ENCODE data around the gene MTLN. TPM values are rescaled to one million over a fixed set of nuclear protein-coding genes. Genes with fewer than 3 reads are reported as not detected.

MTLN gene
- total and polyA plus RNA-seq, 10 of the 15 experiments (the other 5 are each of a cell fraction or from before 2014, with no cell fraction given): 6.6 to 140 (median 60.4) TPM

DNA sequence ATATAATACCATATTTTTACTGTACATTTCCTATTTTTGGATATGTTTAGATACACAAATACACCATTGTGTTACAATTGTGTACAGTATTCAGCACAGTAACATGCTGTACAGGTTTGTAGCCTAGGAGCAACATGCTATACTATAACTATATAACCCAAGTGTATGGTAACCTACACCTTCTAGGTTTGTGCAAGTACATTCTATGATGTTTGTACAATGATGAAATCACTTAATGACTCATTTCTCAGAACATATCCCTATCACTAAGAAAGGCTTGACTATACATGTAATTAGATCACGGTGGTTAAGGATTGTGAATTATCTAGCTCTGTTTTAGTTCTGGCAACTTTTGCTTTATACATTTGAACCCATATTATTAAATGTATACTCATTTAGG is 38.8 kb downstream of the MTLN start (continued):
- TF ChIP-seq NFYA (IDR thresholded peaks at IDR 0.05; ENCODE audit: borderline replicate concordance, low read depth, low read length) (no peak), BHLHE40 (IDR thresholded peaks at IDR 0.05; ENCODE audit: borderline replicate concordance in 1 of 2, low read depth in 2 of 2, low read length in 1 of 2) (no peak), SIN3A (IDR thresholded peaks at IDR 0.05; ENCODE audit: low read depth, low read length) (no peak), STAT1 (conservative IDR thresholded peaks at IDR 0.05) (no peak)

DNA sequence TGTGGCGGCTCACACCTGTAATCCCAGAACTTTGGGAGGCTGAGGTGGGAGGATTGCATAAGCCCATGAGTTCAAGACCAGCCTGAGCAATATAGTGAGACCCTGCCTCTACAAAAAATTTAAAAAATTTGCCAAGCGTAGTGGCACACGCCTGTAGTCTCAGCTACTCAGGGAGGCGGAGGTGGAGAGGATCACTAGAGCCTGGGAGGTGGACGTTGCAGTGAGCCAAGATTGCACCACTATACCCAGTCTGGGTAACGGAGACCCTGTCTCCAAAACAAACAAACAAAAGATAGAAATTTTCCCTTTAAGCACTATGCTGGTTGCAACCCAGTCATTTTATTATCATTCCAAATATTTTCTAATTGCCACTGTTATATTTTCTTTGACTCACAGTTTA is 39.8 kb downstream of the MTLN start:
- no peak overlapping the region for H3K9ac ChIP-seq (ENCODE audit: control insufficient read depth, insufficient read depth, low read length)
- H3K4me2 ChIP-seq (ENCODE audit: control insufficient read depth, insufficient read depth): no peak overlapping the region
- H3K27ac ChIP-seq (ENCODE audit: control insufficient read depth, insufficient read depth): no peak overlapping the region
- TF ChIP-seq LARP7 (IDR thresholded peaks at IDR 0.05) (no peak), MEF2B (IDR thresholded peaks at IDR 0.05; ENCODE audit: partially characterized antibody, poor library complexity, severe bottlenecking) (no peak), MTA2 (IDR thresholded peaks at IDR 0.05; ENCODE audit: low read depth) (no peak), HCFC1 (IDR thresholded peaks at IDR 0.05; ENCODE audit: low read length) (no peak), RFX5 (IDR thresholded peaks at IDR 0.05; ENCODE audit: low read depth, low read length) (no peak), RUNX3 (IDR thresholded peaks at IDR 0.05; ENCODE audit: low read length) (no peak), CHD2 (IDR thresholded peaks at IDR 0.05; ENCODE audit: borderline replicate concordance, low read depth, low read length) (no peak), ZSCAN29 (IDR thresholded peaks at IDR 0.05) (no peak), RB1 (IDR thresholded peaks at IDR 0.05; ENCODE audit: borderline replicate concordance) (no peak)
- TF ChIP-seq, protein P1, sequence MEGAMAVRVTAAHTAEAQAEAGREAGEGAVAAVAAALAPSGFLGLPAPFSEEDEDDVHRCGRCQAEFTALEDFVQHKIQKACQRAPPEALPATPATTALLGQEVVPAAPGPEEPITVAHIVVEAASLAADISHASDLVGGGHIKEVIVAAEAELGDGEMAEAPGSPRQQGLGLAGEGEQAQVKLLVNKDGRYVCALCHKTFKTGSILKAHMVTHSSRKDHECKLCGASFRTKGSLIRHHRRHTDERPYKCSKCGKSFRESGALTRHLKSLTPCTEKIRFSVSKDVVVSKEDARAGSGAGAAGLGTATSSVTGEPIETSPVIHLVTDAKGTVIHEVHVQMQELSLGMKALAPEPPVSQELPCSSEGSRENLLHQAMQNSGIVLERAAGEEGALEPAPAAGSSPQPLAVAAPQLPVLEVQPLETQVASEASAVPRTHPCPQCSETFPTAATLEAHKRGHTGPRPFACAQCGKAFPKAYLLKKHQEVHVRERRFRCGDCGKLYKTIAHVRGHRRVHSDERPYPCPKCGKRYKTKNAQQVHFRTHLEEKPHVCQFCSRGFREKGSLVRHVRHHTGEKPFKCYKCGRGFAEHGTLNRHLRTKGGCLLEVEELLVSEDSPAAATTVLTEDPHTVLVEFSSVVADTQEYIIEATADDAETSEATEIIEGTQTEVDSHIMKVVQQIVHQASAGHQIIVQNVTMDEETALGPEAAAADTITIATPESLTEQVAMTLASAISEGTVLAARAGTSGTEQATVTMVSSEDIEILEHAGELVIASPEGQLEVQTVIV (IDR thresholded peaks at IDR 0.05; ENCODE audit: borderline replicate concordance, partially characterized antibody): no peak
- TF ChIP-seq, protein P2, sequence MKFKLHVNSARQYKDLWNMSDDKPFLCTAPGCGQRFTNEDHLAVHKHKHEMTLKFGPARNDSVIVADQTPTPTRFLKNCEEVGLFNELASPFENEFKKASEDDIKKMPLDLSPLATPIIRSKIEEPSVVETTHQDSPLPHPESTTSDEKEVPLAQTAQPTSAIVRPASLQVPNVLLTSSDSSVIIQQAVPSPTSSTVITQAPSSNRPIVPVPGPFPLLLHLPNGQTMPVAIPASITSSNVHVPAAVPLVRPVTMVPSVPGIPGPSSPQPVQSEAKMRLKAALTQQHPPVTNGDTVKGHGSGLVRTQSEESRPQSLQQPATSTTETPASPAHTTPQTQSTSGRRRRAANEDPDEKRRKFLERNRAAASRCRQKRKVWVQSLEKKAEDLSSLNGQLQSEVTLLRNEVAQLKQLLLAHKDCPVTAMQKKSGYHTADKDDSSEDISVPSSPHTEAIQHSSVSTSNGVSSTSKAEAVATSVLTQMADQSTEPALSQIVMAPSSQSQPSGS (IDR thresholded peaks at IDR 0.05; ENCODE audit: low read length): no peak
- TF ChIP-seq, protein P3, sequence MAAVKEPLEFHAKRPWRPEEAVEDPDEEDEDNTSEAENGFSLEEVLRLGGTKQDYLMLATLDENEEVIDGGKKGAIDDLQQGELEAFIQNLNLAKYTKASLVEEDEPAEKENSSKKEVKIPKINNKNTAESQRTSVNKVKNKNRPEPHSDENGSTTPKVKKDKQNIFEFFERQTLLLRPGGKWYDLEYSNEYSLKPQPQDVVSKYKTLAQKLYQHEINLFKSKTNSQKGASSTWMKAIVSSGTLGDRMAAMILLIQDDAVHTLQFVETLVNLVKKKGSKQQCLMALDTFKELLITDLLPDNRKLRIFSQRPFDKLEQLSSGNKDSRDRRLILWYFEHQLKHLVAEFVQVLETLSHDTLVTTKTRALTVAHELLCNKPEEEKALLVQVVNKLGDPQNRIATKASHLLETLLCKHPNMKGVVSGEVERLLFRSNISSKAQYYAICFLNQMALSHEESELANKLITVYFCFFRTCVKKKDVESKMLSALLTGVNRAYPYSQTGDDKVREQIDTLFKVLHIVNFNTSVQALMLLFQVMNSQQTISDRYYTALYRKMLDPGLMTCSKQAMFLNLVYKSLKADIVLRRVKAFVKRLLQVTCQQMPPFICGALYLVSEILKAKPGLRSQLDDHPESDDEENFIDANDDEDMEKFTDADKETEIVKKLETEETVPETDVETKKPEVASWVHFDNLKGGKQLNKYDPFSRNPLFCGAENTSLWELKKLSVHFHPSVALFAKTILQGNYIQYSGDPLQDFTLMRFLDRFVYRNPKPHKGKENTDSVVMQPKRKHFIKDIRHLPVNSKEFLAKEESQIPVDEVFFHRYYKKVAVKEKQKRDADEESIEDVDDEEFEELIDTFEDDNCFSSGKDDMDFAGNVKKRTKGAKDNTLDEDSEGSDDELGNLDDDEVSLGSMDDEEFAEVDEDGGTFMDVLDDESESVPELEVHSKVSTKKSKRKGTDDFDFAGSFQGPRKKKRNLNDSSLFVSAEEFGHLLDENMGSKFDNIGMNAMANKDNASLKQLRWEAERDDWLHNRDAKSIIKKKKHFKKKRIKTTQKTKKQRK (IDR thresholded peaks at IDR 0.05; ENCODE audit: low read depth, low read length): no peak
- BruUV-seq (replicated peaks): no TSS peak
- no peaks in the 10 kb centered on the region for H3K36me3 ChIP-seq (ENCODE audit: control insufficient read depth in 2 of 2, insufficient read depth in 2 of 2, low read length in 1 of 2)
- no peaks in the 10 kb centered on the region for H3K27me3 ChIP-seq (replicated peaks in 1 of 2; ENCODE audit: control insufficient read depth in 2 of 2, insufficient read depth in 2 of 2, low read length in 1 of 2)
- intact Hi-C loops (cut with micrococcal nuclease; ENCODE audit: unreplicated experiment) (no loop called here), in situ Hi-C loops (cut with MboI) (loop anchor here (25.0 kb wide), 1 partner anchor 1515 kb away; no protein-coding TSS in a partner anchor)
- no peaks in the 10 kb centered on the region for H3K79me2 ChIP-seq (ENCODE audit: control insufficient read depth, insufficient read depth, low read length)
- H3K4me3 ChIP-seq: no peak overlapping the region
- DNase-seq (ENCODE audit: low read depth, low spot score) (no peak), ATAC-seq (no peak), FAIRE-seq (no peak)
- H2AFZ ChIP-seq (ENCODE audit: control insufficient read depth, low read depth, low read length): no peak overlapping the region
- 42% methylated on average over 6 of the region's 6 CpGs for WGBS (ENCODE audit: insufficient coverage, insufficient replicate concordance, low lambda C conversion rate, missing lambda C conversion rate)
- ChIA-PET CTCF (no interaction called here), RAD21 (ENCODE audit: unreplicated experiment) (no interaction called here), POLR2A (no interaction called here), SMC1A (ENCODE audit: uncharacterized antibody, unreplicated experiment) (no interaction called here)
- H3K4me1 ChIP-seq (ENCODE audit: control insufficient read depth, insufficient read depth, low read length): no peaks in the 10 kb centered on the region
- no peaks in the 10 kb centered on the region for H3K9me3 ChIP-seq (replicated peaks; ENCODE audit: control insufficient read depth, insufficient read depth, low read length)
- H4K20me1 ChIP-seq (ENCODE audit: control insufficient read depth, insufficient read depth): no peaks in the 10 kb centered on the region

Measured in GM12878 (cell line).